Measurements from ENCODE around the gene PCDHB11. TPM values are rescaled to one million over a fixed set of nuclear protein-coding genes. Genes with fewer than 3 reads are reported as not detected.

The PCDHB11 gene
- total RNA-seq, 1 donor from 2014 or later = not detected

Other genes with a start within 250 kb of the PCDHB11 start
- not detected in 2 replicates for gene PCDHAC2, start 233.2 kb upstream of the PCDHB11 start, total RNA-seq
- not detected in 2 replicates for gene PCDHB1, start 148.3 kb upstream of the PCDHB11 start, total RNA-seq
- gene PCDHB2, start 105.0 kb upstream of the PCDHB11 start, total RNA-seq = not detected in 2 replicates
- 0.07 TPM in 1 of 2 replicates, not detected in the other for gene PCDHB3, start 99.2 kb upstream of the PCDHB11 start, total RNA-seq
- not detected in 2 replicates for gene PCDHB4, start 77.8 kb upstream of the PCDHB11 start, total RNA-seq
- not detected in 2 replicates for gene PCDHB5, start 64.4 kb upstream of the PCDHB11 start, total RNA-seq
- not detected in 2 replicates for gene PCDHB6, start 49.6 kb upstream of the PCDHB11 start, total RNA-seq
- gene PCDHB7, start 27.0 kb upstream of the PCDHB11 start, total RNA-seq = not detected in 2 replicates
- gene PCDHB8, start 21.8 kb upstream of the PCDHB11 start, total RNA-seq = not detected in 2 replicates
- gene PCDHB16, start 17.2 kb upstream of the PCDHB11 start, total RNA-seq = not detected in 2 replicates
- 0.27 and 0.29 TPM in 2 replicates for gene PCDHB9, start 12.5 kb upstream of the PCDHB11 start, total RNA-seq
- gene PCDHB10, start 7.3 kb upstream of the PCDHB11 start, total RNA-seq = 0.07 TPM in 1 of 2 replicates, not detected in the other
- gene PCDHB12, start 9.1 kb downstream of the PCDHB11 start, total RNA-seq = not detected in 2 replicates
- 0.07 and 0.09 TPM in 2 replicates for gene PCDHB13, start 14.3 kb downstream of the PCDHB11 start, total RNA-seq
- 0.11 TPM in 1 of 2 replicates, not detected in the other for gene PCDHB14, start 23.7 kb downstream of the PCDHB11 start, total RNA-seq
- gene PCDHB15, start 45.8 kb downstream of the PCDHB11 start, total RNA-seq = not detected in 2 replicates
- gene SLC25A2, start 104.4 kb downstream of the PCDHB11 start, total RNA-seq = 2.6 and 3.9 TPM in 2 replicates
- 86.7 and 87.3 TPM in 2 replicates for gene TAF7, start 121.2 kb downstream of the PCDHB11 start, total RNA-seq
- gene PCDHGA1, start 130.9 kb downstream of the PCDHB11 start, total RNA-seq = 0.20 and 0.29 TPM in 2 replicates
- gene PCDHGA2, start 139.1 kb downstream of the PCDHB11 start, total RNA-seq = 0.09 and 0.15 TPM in 2 replicates
- 0.20 and 0.51 TPM in 2 replicates for gene PCDHGA3, start 144.2 kb downstream of the PCDHB11 start, total RNA-seq
- gene PCDHGB1, start 150.5 kb downstream of the PCDHB11 start, total RNA-seq = 0.37 and 0.44 TPM in 2 replicates
- gene PCDHGA4, start 155.4 kb downstream of the PCDHB11 start, total RNA-seq = 0.34 and 0.75 TPM in 2 replicates
- gene PCDHGB2, start 160.4 kb downstream of the PCDHB11 start, total RNA-seq = 2.2 and 2.6 TPM in 2 replicates
- gene PCDHGA5, start 164.5 kb downstream of the PCDHB11 start, total RNA-seq = 1.1 and 1.2 TPM in 2 replicates
- gene PCDHGB3, start 170.6 kb downstream of the PCDHB11 start, total RNA-seq = 2.0 and 2.6 TPM in 2 replicates
- gene PCDHGA6, start 174.3 kb downstream of the PCDHB11 start, total RNA-seq = 1.8 and 2.3 TPM in 2 replicates
- gene PCDHGA7, start 183.1 kb downstream of the PCDHB11 start, total RNA-seq = 1.3 and 1.6 TPM in 2 replicates
- gene PCDHGB4, start 188.1 kb downstream of the PCDHB11 start, total RNA-seq = 0.91 and 1.2 TPM in 2 replicates
- 0.54 and 0.69 TPM in 2 replicates for gene PCDHGA8, start 193.0 kb downstream of the PCDHB11 start, total RNA-seq
- 1.8 and 2.7 TPM in 2 replicates for gene PCDHGB5, start 198.3 kb downstream of the PCDHB11 start, total RNA-seq
- 1.1 and 1.3 TPM in 2 replicates for gene PCDHGA9, start 203.2 kb downstream of the PCDHB11 start, total RNA-seq
- gene PCDHGB6, start 208.4 kb downstream of the PCDHB11 start, total RNA-seq = 1.2 and 1.6 TPM in 2 replicates
- 1.2 and 1.3 TPM in 2 replicates for gene PCDHGA10, start 213.4 kb downstream of the PCDHB11 start, total RNA-seq
- 1.2 and 1.4 TPM in 2 replicates for gene PCDHGB7, start 218.1 kb downstream of the PCDHB11 start, total RNA-seq
- gene PCDHGA11, start 221.4 kb downstream of the PCDHB11 start, total RNA-seq = 0.73 and 1.1 TPM in 2 replicates
- gene PCDHGA12, start 230.9 kb downstream of the PCDHB11 start, total RNA-seq = 1.3 and 1.6 TPM in 2 replicates

Data from activated B cell treated with CpG ODN at 0.5 μM for 24 hours (primary cell).